DMS114 treated with DMSO at 0.1 percent for 48 hours (cell line): ENCODE data around the gene PSTPIP1.
A peak's percentile ranks its signal among the peaks of the same experiment; 100 is the strongest.

Experiments used
- DNase-seq: peaks from one replicate; lab custom pipeline; 2025; ENCODE audit not compliant: unreplicated experiment; lab: John Stamatoyannopoulos, UW

Gene PSTPIP1

DNA sequence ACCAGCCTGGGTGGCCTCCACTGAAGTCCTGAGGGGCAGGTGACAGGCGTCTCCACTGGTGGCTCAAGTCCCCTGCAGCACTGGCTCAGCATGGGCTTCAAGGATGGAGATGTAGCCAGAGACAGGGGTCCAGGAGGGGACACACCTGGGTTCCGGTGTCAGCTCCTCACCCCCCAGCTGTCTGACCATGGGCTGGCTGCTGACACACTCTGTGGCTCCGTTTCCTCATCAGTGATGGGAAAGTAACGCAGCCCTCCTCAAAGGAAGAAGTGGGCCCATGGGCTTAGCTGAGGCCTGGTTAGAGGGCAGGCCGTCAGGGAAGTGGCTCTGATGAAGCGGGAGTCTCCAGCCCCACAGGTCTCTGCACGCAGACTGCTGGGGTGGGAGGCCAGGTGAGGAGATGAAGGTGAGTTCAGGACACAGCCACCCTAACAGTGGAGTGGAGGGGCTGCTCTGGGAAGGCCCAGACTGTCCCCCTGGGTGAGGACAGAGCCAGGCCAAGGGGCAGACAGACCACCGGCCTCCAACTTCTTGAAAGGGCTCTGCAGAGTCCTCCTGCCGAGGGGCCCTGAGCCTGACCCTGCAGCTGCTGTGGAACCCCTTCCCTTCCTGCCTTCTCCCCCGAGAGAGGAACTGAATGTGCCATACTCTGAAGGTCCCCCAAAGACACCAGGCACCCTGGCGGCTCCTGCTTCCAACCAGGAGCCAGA is 24.0 kb downstream of the PSTPIP1 start:
- DNase-seq, result no peak

DNA sequence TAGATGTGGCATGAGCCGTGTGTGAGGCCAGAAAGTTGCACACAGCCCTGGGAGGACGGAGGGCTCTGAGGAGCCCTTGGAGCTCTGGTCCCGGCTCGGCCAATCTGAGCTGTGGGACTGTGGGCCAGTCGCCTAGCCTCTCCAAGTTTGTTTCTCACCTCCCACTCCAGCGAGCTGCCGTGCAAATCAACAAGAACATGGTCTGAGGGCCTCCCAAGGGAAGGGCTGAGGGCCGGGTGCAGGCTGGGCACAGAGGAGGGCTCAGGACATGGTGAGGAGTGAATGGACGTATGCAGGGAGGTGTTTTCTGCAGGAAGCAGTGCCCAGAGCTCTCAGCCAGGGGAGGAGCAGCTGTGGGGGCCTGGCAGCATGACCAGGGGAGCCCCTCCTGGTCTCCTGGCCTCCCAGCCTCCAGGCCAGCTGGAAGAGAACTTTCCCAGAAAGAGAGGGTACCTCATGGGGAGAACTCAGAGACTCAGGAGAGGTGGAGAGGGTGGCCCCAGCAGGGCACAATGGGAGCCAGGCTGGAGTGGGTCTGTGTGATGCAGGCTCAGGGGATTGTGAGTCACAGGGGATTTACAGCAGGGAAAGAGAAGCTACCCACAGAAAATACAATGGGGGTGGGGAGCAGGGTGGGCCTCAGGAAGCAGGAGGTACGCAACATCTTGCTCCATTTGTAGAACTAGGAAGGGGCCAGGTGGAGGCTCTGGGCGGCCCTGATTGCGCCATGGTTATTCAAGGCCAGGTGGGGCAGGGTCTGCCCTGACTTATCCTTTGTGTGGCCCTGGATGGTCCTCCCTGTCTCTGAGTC is 24.8 kb downstream of the PSTPIP1 start:
- DNase-seq, result no peak

DNA sequence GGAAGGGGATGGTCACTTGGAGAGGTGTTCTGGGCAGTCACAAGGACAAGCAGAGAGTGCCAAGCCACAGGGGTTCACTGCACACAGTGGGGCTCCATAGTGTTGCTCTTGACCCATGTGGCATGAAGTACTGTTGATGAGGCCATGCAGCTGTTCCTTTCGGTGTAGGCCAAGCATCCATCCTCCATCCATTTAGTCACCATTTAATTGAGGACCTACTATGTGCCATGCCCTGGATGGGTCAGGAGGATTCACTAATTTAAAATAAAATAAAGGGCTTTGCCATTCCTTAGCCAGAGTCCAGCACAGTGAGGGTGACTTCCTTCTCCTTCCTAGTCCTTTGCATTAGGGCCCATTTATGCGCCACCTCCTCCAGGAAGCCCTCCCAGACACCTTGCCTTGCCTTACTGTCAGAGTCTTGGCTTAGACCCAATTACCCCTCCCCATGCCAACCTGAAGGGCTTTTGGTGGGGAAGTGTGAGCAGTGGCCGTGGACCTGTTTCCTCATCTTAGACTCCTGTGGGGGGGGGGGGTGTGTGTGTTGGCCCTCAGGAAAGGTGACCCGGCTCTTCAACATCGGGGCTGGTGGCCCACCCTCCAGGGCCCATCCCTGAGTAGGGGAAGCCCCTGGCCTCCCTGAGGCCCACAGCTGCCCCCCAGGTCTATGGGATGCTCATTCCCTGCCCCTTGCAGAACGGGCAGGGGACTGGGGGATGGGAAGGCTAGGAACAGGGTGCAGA is 25.6 kb downstream of the PSTPIP1 start:
- no peak for DNase-seq

- no peak for DNase-seq
These were observed 26.2 kb downstream of the PSTPIP1 start for GRCh38 chr15:77021088-77021481.

DNA sequence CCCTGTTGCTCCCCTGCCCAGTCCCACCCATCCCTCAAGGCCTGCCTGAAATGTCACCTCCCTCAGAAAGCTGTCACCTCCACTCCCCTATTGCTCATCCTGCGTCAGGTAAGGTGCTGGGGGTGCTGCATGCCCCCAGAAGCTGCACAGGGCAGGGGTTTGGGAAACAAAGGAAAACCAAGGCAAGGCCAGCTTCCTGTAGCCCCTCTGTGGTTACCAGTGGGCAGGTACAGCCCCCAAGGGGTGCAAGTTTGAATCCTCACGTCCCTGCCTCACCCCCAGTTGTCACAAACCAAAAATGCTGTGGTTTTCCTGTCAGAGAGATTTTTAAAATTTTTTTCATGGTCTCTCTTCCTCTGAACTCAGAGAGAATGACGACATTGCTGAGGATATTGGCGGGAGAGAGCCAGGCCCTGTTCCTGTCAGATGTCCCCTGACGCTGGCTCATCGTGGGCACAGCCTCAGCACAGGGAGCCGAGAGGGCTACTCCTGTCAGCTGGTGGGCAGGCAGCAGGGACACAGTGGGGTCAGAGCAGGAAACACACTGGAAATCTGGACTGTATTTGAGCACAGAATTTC is 27.0 kb downstream of the PSTPIP1 start:
- no peak for DNase-seq

DNA sequence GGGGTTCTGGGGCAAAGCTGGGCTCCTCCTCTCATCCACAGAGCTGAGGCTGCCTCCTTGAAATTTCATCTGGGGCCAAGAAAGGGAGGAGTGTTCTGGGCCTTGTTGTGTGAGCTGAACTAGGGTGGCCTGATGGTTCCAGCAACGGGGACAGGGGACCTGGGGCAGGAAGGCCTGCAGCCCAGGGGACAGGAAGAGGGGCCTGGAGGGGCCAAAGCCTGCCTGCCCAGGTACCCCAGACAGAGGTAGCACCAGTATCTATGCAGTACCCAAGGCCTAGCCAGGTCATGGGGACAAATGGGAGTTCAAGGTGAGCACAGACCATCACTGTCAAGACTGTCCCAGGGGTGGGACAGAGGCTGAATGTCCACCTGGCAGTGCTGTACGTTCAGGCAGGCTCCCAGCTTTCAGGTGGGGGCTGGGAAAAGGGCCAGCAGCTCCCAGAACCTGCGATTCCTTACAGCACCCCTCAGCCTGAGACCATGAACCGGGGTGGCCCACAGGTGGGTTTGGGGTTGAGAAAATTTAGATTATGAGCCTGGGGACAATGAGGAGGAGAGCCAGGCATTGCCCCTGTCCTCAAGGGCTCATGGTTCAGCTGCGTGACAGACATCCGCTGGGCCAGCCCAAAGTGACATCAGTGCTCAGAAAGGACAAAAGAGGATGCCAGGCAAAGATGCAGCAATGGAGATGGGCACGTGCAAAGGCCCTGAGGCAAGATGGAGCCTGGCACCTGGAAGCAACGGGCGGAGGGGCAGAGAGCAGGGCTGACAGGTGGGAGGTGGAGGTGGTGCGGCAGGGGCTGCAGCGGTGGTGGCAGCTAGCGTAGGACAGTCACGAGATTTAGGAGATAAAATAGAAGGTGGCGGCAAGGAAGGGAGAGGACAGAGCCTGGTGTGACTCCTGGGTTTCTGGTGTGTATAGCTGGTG is 28.0 kb downstream of the PSTPIP1 start:
- no peak for DNase-seq

DNA sequence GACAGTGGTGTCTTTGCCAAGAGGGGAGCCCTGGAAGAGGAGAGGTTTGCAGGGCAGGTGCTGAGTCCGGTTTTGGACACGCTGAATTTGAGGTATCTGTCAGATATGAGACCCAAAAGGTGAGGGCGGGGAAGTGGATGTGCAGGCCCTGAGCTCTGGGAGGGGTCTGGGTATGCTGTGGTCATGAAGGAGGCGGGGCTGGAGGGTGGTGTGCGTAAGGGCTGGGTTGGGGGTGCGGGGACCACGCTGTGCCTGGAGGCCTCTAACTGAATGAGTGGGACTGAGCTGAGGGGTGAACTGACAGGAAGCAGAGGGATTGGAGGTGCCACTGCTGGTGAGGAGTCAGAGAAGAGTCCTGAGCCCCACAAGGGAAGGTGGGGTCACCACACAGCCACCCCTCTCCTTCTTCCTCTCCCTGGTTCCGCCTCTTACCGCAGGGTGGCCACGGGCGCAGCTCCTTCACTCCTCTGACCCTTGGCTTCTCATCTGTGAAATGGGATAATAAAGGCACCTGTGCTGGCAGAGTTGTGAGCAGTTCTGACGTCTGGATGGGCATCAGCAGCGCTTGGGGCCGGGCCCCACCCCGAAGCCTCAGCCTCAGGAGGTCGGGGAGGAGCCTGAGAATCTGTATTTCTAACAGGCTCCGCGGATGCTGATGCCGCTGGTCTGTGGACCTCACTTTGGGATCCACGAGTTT is 28.8 kb downstream of the PSTPIP1 start:
- no peak for DNase-seq

GRCh38 chr15:77024273-77025082 is 29.6 kb downstream of the PSTPIP1 start:
- peak; percentile 20 for DNase-seq

- no peak for DNase-seq
These were observed 30.4 kb downstream of the PSTPIP1 start for GRCh38 chr15:77025083-77025901.

DNA sequence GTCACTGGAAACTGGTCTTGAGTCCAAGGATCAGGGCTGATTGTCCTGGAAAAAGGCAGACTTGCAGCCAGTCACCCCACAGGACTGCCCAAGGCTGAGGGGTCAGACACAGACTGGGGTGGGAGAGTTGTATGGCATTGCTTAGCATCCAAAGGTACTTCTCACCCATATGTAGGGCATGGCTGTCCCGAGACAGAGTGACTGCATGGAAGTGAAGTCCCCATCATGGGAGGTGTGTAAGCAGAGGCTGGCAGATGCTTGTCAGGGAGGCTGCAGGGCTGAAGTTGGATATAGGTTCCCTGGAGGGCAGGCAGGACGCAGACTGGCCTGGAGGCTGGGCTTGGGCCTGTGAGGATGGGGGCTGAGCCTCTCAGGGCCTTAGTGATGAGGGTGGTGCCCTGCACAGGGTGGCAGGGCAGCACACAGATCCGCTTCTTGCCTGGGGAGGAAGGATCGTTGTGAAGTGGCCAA is 31.1 kb downstream of the PSTPIP1 start:
- DNase-seq, result no peak

- DNase-seq, result no peak
These were observed 31.7 kb downstream of the PSTPIP1 start for GRCh38 chr15:77026501-77027110.

- no peak for DNase-seq
These were observed 32.3 kb downstream of the PSTPIP1 start for GRCh38 chr15:77027111-77027696.

GRCh38 chr15:77027697-77028450 is 32.9 kb downstream of the PSTPIP1 start:
- DNase-seq, result no peak

GRCh38 chr15:77028451-77029165 is 33.7 kb downstream of the PSTPIP1 start:
- no peak for DNase-seq

DNA sequence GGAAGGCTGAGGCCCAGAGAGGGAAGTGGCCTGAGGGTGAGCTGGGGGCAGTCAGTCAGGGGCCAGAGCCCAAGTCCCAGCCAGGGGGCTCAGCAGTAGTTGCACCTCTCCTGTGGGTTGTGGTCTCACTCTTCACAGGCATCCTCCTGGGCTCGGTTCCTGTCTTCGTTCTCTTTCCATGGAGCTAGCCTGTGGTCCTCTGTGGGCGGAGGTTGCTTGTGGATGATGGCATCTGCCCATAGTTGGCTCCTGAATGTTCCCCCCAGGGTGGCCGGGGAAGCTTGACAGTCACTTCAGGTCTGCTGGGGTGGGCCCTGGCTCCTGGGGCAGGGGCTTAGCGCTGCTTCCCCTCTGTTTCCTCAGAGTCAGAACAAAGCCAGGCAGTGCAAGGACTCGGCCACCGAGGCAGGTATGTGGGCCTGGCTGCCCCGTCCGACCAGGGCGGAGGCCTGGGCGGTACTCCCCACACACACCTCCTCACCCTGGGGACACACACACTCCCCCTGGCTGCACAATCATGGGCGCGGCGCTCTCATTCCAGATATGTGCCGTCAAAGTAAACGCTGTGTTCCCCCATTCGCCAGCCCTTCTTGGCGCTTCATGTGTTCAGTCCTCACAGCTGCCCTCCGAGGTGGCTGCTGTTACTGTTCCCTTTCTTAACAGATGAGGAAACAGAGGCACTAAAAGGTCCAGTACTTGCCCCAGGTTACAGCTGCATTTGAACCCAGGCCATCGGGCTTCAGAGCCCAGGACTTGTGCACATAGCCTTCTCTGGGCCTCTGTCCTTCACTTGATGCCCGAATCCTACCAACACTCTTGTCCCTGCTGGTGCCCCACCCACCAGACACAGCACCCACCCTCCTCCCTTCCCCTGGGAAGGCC is 34.5 kb downstream of the PSTPIP1 start:
- no peak for DNase-seq
